ENCODE data around the gene PTX4. TPM values are rescaled to one million over a fixed set of nuclear protein-coding genes. Genes with fewer than 3 reads are reported as not detected.
A peak's percentile ranks its signal among the peaks of the same experiment; 100 is the strongest.

PTX4 gene
- total and polyA plus RNA-seq, 9 donors: 0.34 to 1.1 (median 0.74) TPM

GRCh38 chr16:1509307-1510221 lies 20.8 kb upstream of the PTX4 start:
- H3K27me3 ChIP-seq (ENCODE audit: control insufficient read depth, insufficient read depth, low read length): no peaks in the 10 kb centered on the region
- H3K4me1 ChIP-seq (ENCODE audit: control insufficient read depth, insufficient read depth, low read length): peaks cover 26% of the 10 kb centered on the region
- peak; percentile 68 for DNase-seq
- peaks cover 4% of the 10 kb centered on the region for H3K9me3 ChIP-seq (replicated peaks; ENCODE audit: control insufficient read depth, low read depth, low read length)
- H3K27ac ChIP-seq (ENCODE audit: low read length): peak overlapping the region; percentile 86
- 76% methylated on average over 42 of the region's 44 CpGs for WGBS (ENCODE audit: insufficient coverage)
- H3K4me3 ChIP-seq (ENCODE audit: low read length): no peak overlapping the region
- H3K36me3 ChIP-seq (ENCODE audit: control insufficient read depth, insufficient read depth, low read length): peaks cover 54% of the 10 kb centered on the region

- no peaks in the 10 kb centered on the region for H3K9me3 ChIP-seq (replicated peaks; ENCODE audit: control insufficient read depth, low read depth, low read length)
- peak overlapping the region; percentile 74 for H3K27ac ChIP-seq (ENCODE audit: low read length)
- no peak for DNase-seq
- peaks cover 26% of the 10 kb centered on the region for H3K4me1 ChIP-seq (ENCODE audit: control insufficient read depth, insufficient read depth, low read length)
- H3K36me3 ChIP-seq (ENCODE audit: control insufficient read depth, insufficient read depth, low read length): peaks cover 52% of the 10 kb centered on the region
- no peak overlapping the region for H3K4me3 ChIP-seq (ENCODE audit: low read length)
- WGBS (ENCODE audit: insufficient coverage): 79% methylated on average over 16 of the region's 24 CpGs
- no peaks in the 10 kb centered on the region for H3K27me3 ChIP-seq (ENCODE audit: control insufficient read depth, insufficient read depth, low read length)
Measured at GRCh38 chr16:1508494-1509187, 19.9 kb upstream of the PTX4 start.

- 89% methylated on average over 32 of the region's 37 CpGs for WGBS (ENCODE audit: insufficient coverage)
- peaks cover 72% of the 10 kb centered on the region for H3K36me3 ChIP-seq (ENCODE audit: control insufficient read depth, insufficient read depth, low read length)
- H3K27ac ChIP-seq (ENCODE audit: low read length): no peak overlapping the region
- no peaks in the 10 kb centered on the region for H3K27me3 ChIP-seq (ENCODE audit: control insufficient read depth, insufficient read depth, low read length)
- H3K4me3 ChIP-seq (ENCODE audit: low read length): no peak overlapping the region
- H3K4me1 ChIP-seq (ENCODE audit: control insufficient read depth, insufficient read depth, low read length): peaks cover 26% of the 10 kb centered on the region
- DNase-seq: no peak
- H3K9me3 ChIP-seq (replicated peaks; ENCODE audit: control insufficient read depth, low read depth, low read length): no peaks in the 10 kb centered on the region
Measured at GRCh38 chr16:1506494-1507213, 17.9 kb upstream of the PTX4 start.

- DNase-seq: no peak
- Histone ChIP-seq H3K36me3 (ENCODE audit: control insufficient read depth, insufficient read depth, low read length) (peaks cover 74% of the 10 kb centered on the region), H3K27me3 (ENCODE audit: control insufficient read depth, insufficient read depth, low read length) (no peaks in the 10 kb centered on the region), H3K4me1 (ENCODE audit: control insufficient read depth, insufficient read depth, low read length) (peaks cover 26% of the 10 kb centered on the region), H3K4me3 (ENCODE audit: low read length) (no peak overlapping the region), H3K27ac (ENCODE audit: low read length) (no peak overlapping the region), H3K9me3 (replicated peaks; ENCODE audit: control insufficient read depth, low read depth, low read length) (no peaks in the 10 kb centered on the region)
- WGBS (ENCODE audit: insufficient coverage): 85% methylated on average over 14 of the region's 22 CpGs
Measured at GRCh38 chr16:1505912-1506311, 17.2 kb upstream of the PTX4 start.

- 95% methylated on average over 35 of the region's 37 CpGs for WGBS (ENCODE audit: insufficient coverage)
- no peak for DNase-seq
- no peaks in the 10 kb centered on the region for H3K9me3 ChIP-seq (replicated peaks; ENCODE audit: control insufficient read depth, low read depth, low read length)
- H3K36me3 ChIP-seq (ENCODE audit: control insufficient read depth, insufficient read depth, low read length): peaks cover 74% of the 10 kb centered on the region
- H3K27ac ChIP-seq (ENCODE audit: low read length): no peak overlapping the region
- no peaks in the 10 kb centered on the region for H3K27me3 ChIP-seq (ENCODE audit: control insufficient read depth, insufficient read depth, low read length)
- peaks cover 20% of the 10 kb centered on the region for H3K4me1 ChIP-seq (ENCODE audit: control insufficient read depth, insufficient read depth, low read length)
- no peak overlapping the region for H3K4me3 ChIP-seq (ENCODE audit: low read length)
Measured at GRCh38 chr16:1505073-1505844, 16.5 kb upstream of the PTX4 start.

GRCh38 chr16:1503110-1503955 lies 14.6 kb upstream of the PTX4 start:
- Histone ChIP-seq H3K27me3 (ENCODE audit: control insufficient read depth, insufficient read depth, low read length) (no peaks in the 10 kb centered on the region), H3K4me1 (ENCODE audit: control insufficient read depth, insufficient read depth, low read length) (peaks cover under 1% of the 10 kb centered on the region), H3K9me3 (replicated peaks; ENCODE audit: control insufficient read depth, low read depth, low read length) (no peaks in the 10 kb centered on the region), H3K27ac (ENCODE audit: low read length) (no peak overlapping the region), H3K4me3 (ENCODE audit: low read length) (no peak overlapping the region), H3K36me3 (ENCODE audit: control insufficient read depth, insufficient read depth, low read length) (peaks cover 80% of the 10 kb centered on the region)
- WGBS (ENCODE audit: insufficient coverage): 90% methylated on average over 29 of the region's 37 CpGs
- no peak for DNase-seq

- H3K27ac ChIP-seq (ENCODE audit: low read length): no peak overlapping the region
- no peak overlapping the region for H3K4me3 ChIP-seq (ENCODE audit: low read length)
- DNase-seq: no peak
- 95% methylated on average over 40 of the region's 42 CpGs for WGBS (ENCODE audit: insufficient coverage)
- no peaks in the 10 kb centered on the region for H3K9me3 ChIP-seq (replicated peaks; ENCODE audit: control insufficient read depth, low read depth, low read length)
- no peaks in the 10 kb centered on the region for H3K27me3 ChIP-seq (ENCODE audit: control insufficient read depth, insufficient read depth, low read length)
- H3K36me3 ChIP-seq (ENCODE audit: control insufficient read depth, insufficient read depth, low read length): peaks cover 86% of the 10 kb centered on the region
- no peaks in the 10 kb centered on the region for H3K4me1 ChIP-seq (ENCODE audit: control insufficient read depth, insufficient read depth, low read length)
Measured at GRCh38 chr16:1502092-1503004, 13.6 kb upstream of the PTX4 start.

- H3K27me3 ChIP-seq (ENCODE audit: control insufficient read depth, insufficient read depth, low read length): no peaks in the 10 kb centered on the region
- no peak overlapping the region for H3K4me3 ChIP-seq (ENCODE audit: low read length)
- H3K27ac ChIP-seq (ENCODE audit: low read length): no peak overlapping the region
- H3K9me3 ChIP-seq (replicated peaks; ENCODE audit: control insufficient read depth, low read depth, low read length): no peaks in the 10 kb centered on the region
- 96% methylated on average over 23 of the region's 23 CpGs for WGBS (ENCODE audit: insufficient coverage)
- H3K36me3 ChIP-seq (ENCODE audit: control insufficient read depth, insufficient read depth, low read length): peaks cover 87% of the 10 kb centered on the region
- H3K4me1 ChIP-seq (ENCODE audit: control insufficient read depth, insufficient read depth, low read length): no peaks in the 10 kb centered on the region
- no peak for DNase-seq
Measured at GRCh38 chr16:1501630-1502029, 12.9 kb upstream of the PTX4 start.
